22Rv1 (cell line): ENCODE results near the gene MAP4K3.
"Not testable (repeated sequence)": the region's sequence is repeated elsewhere in the genome, so short reads cannot be mapped to it uniquely, and the experiment has no call there.

ENCODE experiments used
- CTCF ChIP-seq: fragments of 450-650 bp; IDR thresholded peaks from 2 replicates; pipeline ENCODE4 v1.5.1; 2017; ENCODE audit warnings: mild to moderate bottlenecking
- ZFX ChIP-seq: fragments of 450-650 bp; IDR thresholded peaks from 2 replicates; pipeline ENCODE4 v1.6.1; 2017; ENCODE audit warnings: antibody characterized with exemption, borderline replicate concordance

GRCh38 chr2:39321056-39322035 lies 115.7 kb downstream of the MAP4K3 start:
- not testable (repeated sequence) for TF ChIP-seq CTCF, ZFX
